GM23338 (cell line): ENCODE results near the gene LRRIQ4.

Experiments used
- CREB1 ChIP-seq: fragments of 250-450 bp; sonication (Bioruptor Pico); IDR thresholded peaks from 2 replicates; pipeline ENCODE4 v1.5.0; 2020; ENCODE audit warnings: low read depth, mild to moderate bottlenecking, moderate library complexity
- CTCF ChIP-seq, 2 experiments: fragments of 200-600 bp in 1 of 2; sonication (generic) in 1 of 2; conservative IDR thresholded peaks; 2 replicates each; pipeline versions ENCODE4 v1.5.1 to v1.6.1; 2016 to 2017; ENCODE audit warnings: antibody characterized with exemption in 2 of 2, low read depth in 2 of 2, mild to moderate bottlenecking in 2 of 2, moderate library complexity in 1 of 2
- EZH2 ChIP-seq: fragments of 200-600 bp; sonication (generic); IDR thresholded peaks from one replicate; pipeline ENCODE4 v1.8.0; 2017; ENCODE audit warnings: antibody characterized with exemption, mild to moderate bottlenecking, low read depth; ENCODE audit not compliant: unreplicated experiment
- EZH2phosphoT487 ChIP-seq: fragments of 200-600 bp; sonication (generic); IDR thresholded peaks from one replicate; pipeline ENCODE4 v1.8.1; 2018; ENCODE audit warnings: antibody characterized with exemption; ENCODE audit not compliant: unreplicated experiment
- JUNB ChIP-seq: IDR thresholded peaks from one replicate; pipeline ENCODE4 v1.6.1; 2016; ENCODE audit warnings: antibody characterized with exemption; ENCODE audit not compliant: unreplicated experiment
- POLR2AphosphoS5 ChIP-seq: IDR thresholded peaks from 2 replicates; pipeline ENCODE4 v1.6.1; 2016; ENCODE audit warnings: antibody characterized with exemption, low read depth
- STAT1 ChIP-seq: IDR thresholded peaks from one replicate; pipeline ENCODE4 v1.6.1; 2016; ENCODE audit warnings: antibody characterized with exemption; ENCODE audit not compliant: unreplicated experiment
- TF ChIP-seq, protein P1 (sequence below): IDR thresholded peaks from one replicate; pipeline ENCODE4 v1.6.1; 2018; ENCODE audit warnings: antibody characterized with exemption; ENCODE audit not compliant: unreplicated experiment

DNA sequence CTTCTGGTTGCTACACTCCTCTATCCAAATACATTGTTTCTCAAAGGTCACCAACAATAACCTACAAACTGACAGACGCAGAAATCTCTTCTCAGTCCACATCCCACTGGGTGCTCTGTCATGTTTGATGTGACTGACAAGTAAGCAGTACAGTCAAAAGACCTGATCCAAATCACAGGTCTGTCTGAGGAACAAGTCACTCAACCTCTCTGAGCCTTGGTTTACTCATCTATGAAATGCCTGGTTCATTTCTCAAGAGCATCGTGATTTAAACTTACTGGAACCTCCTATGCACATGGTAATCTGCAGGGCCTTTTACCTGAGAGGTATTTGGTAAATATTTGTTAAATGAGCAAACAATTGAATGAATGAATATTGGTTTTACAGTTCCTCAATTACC, 51.6 kb downstream of the LRRIQ4 start:
- TF ChIP-seq CTCF (conservative IDR thresholded peaks at IDR 0.05; ENCODE audit: low read depth in 2 of 2) (no peak), POLR2AphosphoS5 (no peak), EZH2phosphoT487 (no peak), STAT1 (no peak), CREB1 (no peak), JUNB (no peak), EZH2 (no peak)
- TF ChIP-seq, protein P1, sequence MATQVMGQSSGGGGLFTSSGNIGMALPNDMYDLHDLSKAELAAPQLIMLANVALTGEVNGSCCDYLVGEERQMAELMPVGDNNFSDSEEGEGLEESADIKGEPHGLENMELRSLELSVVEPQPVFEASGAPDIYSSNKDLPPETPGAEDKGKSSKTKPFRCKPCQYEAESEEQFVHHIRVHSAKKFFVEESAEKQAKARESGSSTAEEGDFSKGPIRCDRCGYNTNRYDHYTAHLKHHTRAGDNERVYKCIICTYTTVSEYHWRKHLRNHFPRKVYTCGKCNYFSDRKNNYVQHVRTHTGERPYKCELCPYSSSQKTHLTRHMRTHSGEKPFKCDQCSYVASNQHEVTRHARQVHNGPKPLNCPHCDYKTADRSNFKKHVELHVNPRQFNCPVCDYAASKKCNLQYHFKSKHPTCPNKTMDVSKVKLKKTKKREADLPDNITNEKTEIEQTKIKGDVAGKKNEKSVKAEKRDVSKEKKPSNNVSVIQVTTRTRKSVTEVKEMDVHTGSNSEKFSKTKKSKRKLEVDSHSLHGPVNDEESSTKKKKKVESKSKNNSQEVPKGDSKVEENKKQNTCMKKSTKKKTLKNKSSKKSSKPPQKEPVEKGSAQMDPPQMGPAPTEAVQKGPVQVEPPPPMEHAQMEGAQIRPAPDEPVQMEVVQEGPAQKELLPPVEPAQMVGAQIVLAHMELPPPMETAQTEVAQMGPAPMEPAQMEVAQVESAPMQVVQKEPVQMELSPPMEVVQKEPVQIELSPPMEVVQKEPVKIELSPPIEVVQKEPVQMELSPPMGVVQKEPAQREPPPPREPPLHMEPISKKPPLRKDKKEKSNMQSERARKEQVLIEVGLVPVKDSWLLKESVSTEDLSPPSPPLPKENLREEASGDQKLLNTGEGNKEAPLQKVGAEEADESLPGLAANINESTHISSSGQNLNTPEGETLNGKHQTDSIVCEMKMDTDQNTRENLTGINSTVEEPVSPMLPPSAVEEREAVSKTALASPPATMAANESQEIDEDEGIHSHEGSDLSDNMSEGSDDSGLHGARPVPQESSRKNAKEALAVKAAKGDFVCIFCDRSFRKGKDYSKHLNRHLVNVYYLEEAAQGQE: no peak
